Aorta (tissue), 5 donors: Measurements from ENCODE around the gene PPIL4. TPM values are rescaled to one million over a fixed set of nuclear protein-coding genes. Genes with fewer than 3 reads are reported as not detected.

Experiments
- ATAC-seq: fragments of 200-7000 bp; cut with Tn5 transposase; one replicate; pipeline ENCODE4 v1.9.1; 2022; ENCODE audit warnings: moderate library complexity; ENCODE audit not compliant: low FRiP score
- DNase-seq, 2 donors: peaks; one replicate each; pipeline ENCODE4 v3.0.0-alpha.2; 2020
- H3K27ac ChIP-seq, 2 donors: one replicate each; pipeline ENCODE4 v1.5.1; 2013; ENCODE audit warnings: low read length in 2 of 2, mild to moderate bottlenecking in 2 of 2, moderate library complexity in 2 of 2, control low read depth in 1 of 2, inconsistent platforms in 1 of 2, low read depth in 1 of 2
- H3K27me3 ChIP-seq, 2 donors: one replicate each; pipeline ENCODE4 v1.6.1; 2013; ENCODE audit warnings: control low read depth in 1 of 2, low read length in 1 of 2, mild to moderate bottlenecking in 1 of 2, moderate library complexity in 1 of 2; ENCODE audit not compliant: insufficient read depth in 2 of 2, control insufficient read depth in 1 of 2
- H3K36me3 ChIP-seq, 2 donors: one replicate each; pipeline ENCODE4 v1.6.1; 2013; ENCODE audit warnings: control low read depth in 1 of 2, low read length in 1 of 2, mild to moderate bottlenecking in 1 of 2; ENCODE audit not compliant: insufficient read depth in 2 of 2, control insufficient read depth in 1 of 2
- H3K4me1 ChIP-seq, 2 donors: one replicate each; pipeline ENCODE4 v1.6.1; 2013; ENCODE audit warnings: low read length in 2 of 2, control low read depth in 1 of 2, mild to moderate bottlenecking in 1 of 2, moderate library complexity in 1 of 2; ENCODE audit not compliant: insufficient read depth in 2 of 2, control insufficient read depth in 1 of 2
- H3K4me3 ChIP-seq, 2 donors: one replicate each; pipeline ENCODE4 v1.5.1; 2013; ENCODE audit warnings: low read length in 2 of 2, control low read depth in 1 of 2, mild to moderate bottlenecking in 1 of 2
- H3K9me3 ChIP-seq: one replicate; pipeline ENCODE4 v1.6.1; 2013; ENCODE audit warnings: mild to moderate bottlenecking, low read length; ENCODE audit not compliant: control insufficient read depth
- WGBS, 2 donors: extraction: QIAGEN DNeasy Blood & Tissue Kit; methylation state at CpG; one replicate each; pipeline ENCODE4 v1.1.7; 2013; 5-methylcytosine and 5-hydroxymethylcytosine counted together
- intact Hi-C, 2 donors: fragments of 100-400 bp; cut with DNase I; formaldehyde crosslinking; loops; one replicate each; pipeline versions ENCODE4 v1.14.2 to v1.15.0; 2022
- polyA plus RNA-seq, 2 donors: library from polyadenylated mRNA; stranded (reverse); fragments of 200-250 nt; gene quantifications; one replicate each; pipeline ENCODE4 v1.2.3, GENCODE V29; 2013
- total RNA-seq, 2 donors: library from RNA; stranded (reverse); fragmentation: NEBNext Ultra II Directional; extraction: Animal tissue kit (Norgen Biotek cat#: 25700); gene quantifications; one replicate each; pipeline ENCODE4 v1.2.1, GENCODE V29; 2021
- donor health status: healthy with polysubstance abuse.
- donor health status: Bipolar disorder and iron deficiency.
- donor health status: DM: no; HTN: no; CAD: no.
- donor health status: DM: no; HTN: no; CAD: no.
- donor health status: DM: yes; HTN: yes; CAD: no.

The PPIL4 gene
- total and polyA plus RNA-seq, 4 donors, result 15.7 to 34.4 (median 24.6) TPM

- DNase-seq, result no peak
- Histone ChIP-seq H3K4me1 (no peaks in the 10 kb centered on the region), H3K36me3 (no peaks in the 10 kb centered on the region), H3K27ac (no peak overlapping the region), H3K4me3 (no peak overlapping the region), H3K27me3 (no peaks in the 10 kb centered on the region), H3K9me3 (no peaks in the 10 kb centered on the region)
- 89 to 94% methylated on average over 3 of the region's 3 CpGs for WGBS, 2 donors
- no peak for ATAC-seq
- intact Hi-C loops, result no loop called here
Measured at GRCh38 chr6:149483334-149483725, 62.5 kb downstream of the PPIL4 start.

GRCh38 chr6:149482545-149483333 lies 63.1 kb downstream of the PPIL4 start:
- ATAC-seq (peak; percentile 42), DNase-seq (no peak)
- H3K4me3 ChIP-seq, result no peak overlapping the region
- 72 to 74% methylated on average over 14 of the region's 14 CpGs for WGBS, 2 donors
- H3K27ac ChIP-seq, result no peak overlapping the region
- no peaks in the 10 kb centered on the region for H3K36me3 ChIP-seq
- H3K9me3 ChIP-seq, result no peaks in the 10 kb centered on the region
- no peaks in the 10 kb centered on the region for H3K4me1 ChIP-seq
- no peaks in the 10 kb centered on the region for H3K27me3 ChIP-seq
- intact Hi-C loops, result no loop called here

GRCh38 chr6:149480502-149481280 lies 65.2 kb downstream of the PPIL4 start:
- no peaks in the 10 kb centered on the region for H3K9me3 ChIP-seq
- WGBS, 2 donors, result 97% methylated on average over 18 of the region's 18 CpGs
- no peaks in the 10 kb centered on the region for H3K4me1 ChIP-seq
- H3K4me3 ChIP-seq, result no peak overlapping the region
- no peaks in the 10 kb centered on the region for H3K36me3 ChIP-seq
- intact Hi-C loops, result no loop called here
- H3K27ac ChIP-seq, result no peak overlapping the region
- DNase-seq (no peak), ATAC-seq (no peak)
- H3K27me3 ChIP-seq, result no peaks in the 10 kb centered on the region

- H3K4me1 ChIP-seq, result no peaks in the 10 kb centered on the region
- no peak overlapping the region for H3K27ac ChIP-seq
- no peaks in the 10 kb centered on the region for H3K9me3 ChIP-seq
- intact Hi-C loops, result no loop called here
- DNase-seq, result no peak
- no peaks in the 10 kb centered on the region for H3K36me3 ChIP-seq
- ATAC-seq, result no peak
- H3K4me3 ChIP-seq, result no peak overlapping the region
- no peaks in the 10 kb centered on the region for H3K27me3 ChIP-seq
- WGBS, 2 donors, result 92 to 94% methylated on average over 5 of the region's 5 CpGs
Measured at GRCh38 chr6:149478631-149479314, 67.1 kb downstream of the PPIL4 start.

- no peak overlapping the region for H3K27ac ChIP-seq
- H3K9me3 ChIP-seq, result no peaks in the 10 kb centered on the region
- ATAC-seq, result no peak
- H3K4me3 ChIP-seq, result no peak overlapping the region
- intact Hi-C loops, result no loop called here
- no peak for DNase-seq
- H3K4me1 ChIP-seq, result no peaks in the 10 kb centered on the region
- no peaks in the 10 kb centered on the region for H3K36me3 ChIP-seq
- WGBS, 2 donors, result 93 to 94% methylated on average over 5 of the region's 5 CpGs
- no peaks in the 10 kb centered on the region for H3K27me3 ChIP-seq
Measured at GRCh38 chr6:149477544-149477943, 68.3 kb downstream of the PPIL4 start.

GRCh38 chr6:149476789-149477455 lies 68.9 kb downstream of the PPIL4 start:
- H3K4me1 ChIP-seq, result no peaks in the 10 kb centered on the region
- ATAC-seq (no peak), DNase-seq (no peak)
- no peak overlapping the region for H3K27ac ChIP-seq
- H3K9me3 ChIP-seq, result no peaks in the 10 kb centered on the region
- intact Hi-C loops, result no loop called here
- H3K4me3 ChIP-seq, result no peak overlapping the region
- H3K36me3 ChIP-seq, result no peaks in the 10 kb centered on the region
- WGBS, 2 donors, result 68 to 71% methylated on average over 6 of the region's 6 CpGs
- H3K27me3 ChIP-seq, result no peaks in the 10 kb centered on the region

- no peak overlapping the region for H3K4me3 ChIP-seq
- H3K27me3 ChIP-seq, result no peaks in the 10 kb centered on the region
- H3K27ac ChIP-seq, result no peak overlapping the region
- WGBS, 2 donors, result 86 to 90% methylated on average over 30 of the region's 30 CpGs
- no peaks in the 10 kb centered on the region for H3K9me3 ChIP-seq
- intact Hi-C loops, result no loop called here
- DNase-seq, result no peak
- no peaks in the 10 kb centered on the region for H3K4me1 ChIP-seq
- ATAC-seq, result peak; percentile 19
- H3K36me3 ChIP-seq, result no peaks in the 10 kb centered on the region
Measured at GRCh38 chr6:149474108-149474935, 71.5 kb downstream of the PPIL4 start.
